HK-2 (cell line): ENCODE measurements around the gene C16orf78.
A peak's percentile ranks its signal among the peaks of the same experiment; 100 is the strongest.
"Not testable (repeated sequence)": the region's sequence is repeated elsewhere in the genome, so short reads cannot be mapped to it uniquely, and the experiment has no call there.

Source experiments
- DNase-seq: peaks from one replicate; pipeline ENCODE4 v3.0.0-alpha.2; 2018; ENCODE audit not compliant: unreplicated experiment

Gene C16orf78

DNA sequence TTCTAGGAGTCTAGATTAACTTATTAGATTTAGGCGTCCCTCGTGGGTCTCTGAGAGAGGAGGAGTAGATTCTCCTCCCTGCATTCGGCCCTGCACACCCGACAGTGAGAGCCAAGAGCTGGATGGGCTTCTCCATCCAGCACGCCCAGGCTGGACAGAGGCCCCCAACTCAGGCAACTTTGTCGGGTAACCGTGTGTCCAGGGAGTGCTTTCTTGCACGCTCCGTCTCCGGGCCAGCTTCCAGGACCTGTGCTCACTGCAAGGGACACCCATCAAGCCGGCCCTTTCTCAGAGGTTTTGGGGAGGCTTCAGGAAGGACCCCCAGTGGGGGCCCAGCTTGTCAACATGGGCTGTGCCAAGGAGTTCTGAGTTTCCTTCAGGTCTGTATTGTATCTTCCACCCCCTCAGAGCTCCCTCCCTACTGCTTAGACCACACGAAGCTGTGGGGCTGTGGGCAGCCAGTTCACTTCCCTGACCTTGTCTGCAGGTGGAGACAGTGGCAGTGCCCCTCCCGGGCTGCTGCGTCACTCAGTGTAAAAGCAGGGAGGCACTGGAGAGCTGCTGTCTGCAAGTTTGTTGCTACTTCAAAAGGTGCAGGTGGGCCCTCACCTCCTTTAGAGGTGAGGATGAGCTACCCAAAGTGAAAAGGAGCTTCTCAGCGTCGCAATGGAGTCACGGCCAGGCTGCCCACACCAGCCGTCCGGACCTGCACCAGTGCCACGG is 24.0 kb upstream of the C16orf78 start:
- no peak for DNase-seq

GRCh38 chr16:49350265-49351095 is 23.1 kb upstream of the C16orf78 start:
- DNase-seq, result peak; percentile 69

- DNase-seq, result no peak
These were observed 22.5 kb upstream of the C16orf78 start for GRCh38 chr16:49351096-49351487.

DNA sequence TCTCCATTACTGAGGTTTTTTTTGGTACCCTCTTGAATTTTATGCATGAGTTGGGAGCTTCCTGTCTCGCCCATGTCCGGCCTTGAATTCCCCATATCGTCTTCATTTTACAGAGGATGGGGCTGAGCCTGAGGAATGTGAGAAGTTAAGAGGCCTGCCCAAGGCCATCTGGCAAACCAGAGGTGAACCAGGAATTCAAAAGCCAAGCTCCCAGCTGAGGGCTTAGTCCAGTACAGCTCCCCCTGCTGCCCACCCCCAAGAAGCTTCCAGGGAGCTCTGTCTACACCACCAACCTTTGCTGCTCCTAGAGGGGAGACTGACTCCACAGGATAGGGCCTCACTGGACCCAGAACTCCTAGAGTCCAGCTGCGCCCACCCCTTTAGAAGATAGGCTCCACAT is 20.7 kb upstream of the C16orf78 start:
- no peak for DNase-seq

GRCh38 chr16:49353680-49354079 is 19.9 kb upstream of the C16orf78 start:
- DNase-seq, result no peak

DNA sequence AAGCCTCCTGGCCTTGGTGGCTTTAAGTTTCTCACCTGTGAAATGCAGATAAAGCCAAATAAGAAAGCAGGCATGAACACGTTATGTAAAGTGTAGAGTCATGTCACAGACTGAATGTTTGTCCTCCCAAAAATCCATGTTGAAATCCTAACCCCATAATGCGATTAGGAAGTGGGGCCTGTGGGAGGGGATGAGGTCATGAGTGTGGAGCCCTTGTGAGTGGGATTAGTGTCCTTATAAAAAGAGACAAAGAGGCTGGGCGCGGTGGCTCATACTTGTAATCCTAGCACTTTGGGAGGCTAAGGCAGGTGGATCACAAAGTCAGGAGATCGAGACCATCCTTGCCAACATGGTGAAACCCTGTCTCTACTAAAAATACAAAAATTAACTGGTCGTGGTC is 19.5 kb upstream of the C16orf78 start:
- DNase-seq, result no peak

GRCh38 chr16:49354991-49355390 is 18.6 kb upstream of the C16orf78 start:
- DNase-seq, result no peak

- DNase-seq, result no peak
These were observed 17.5 kb upstream of the C16orf78 start for GRCh38 chr16:49355933-49356665.

DNA sequence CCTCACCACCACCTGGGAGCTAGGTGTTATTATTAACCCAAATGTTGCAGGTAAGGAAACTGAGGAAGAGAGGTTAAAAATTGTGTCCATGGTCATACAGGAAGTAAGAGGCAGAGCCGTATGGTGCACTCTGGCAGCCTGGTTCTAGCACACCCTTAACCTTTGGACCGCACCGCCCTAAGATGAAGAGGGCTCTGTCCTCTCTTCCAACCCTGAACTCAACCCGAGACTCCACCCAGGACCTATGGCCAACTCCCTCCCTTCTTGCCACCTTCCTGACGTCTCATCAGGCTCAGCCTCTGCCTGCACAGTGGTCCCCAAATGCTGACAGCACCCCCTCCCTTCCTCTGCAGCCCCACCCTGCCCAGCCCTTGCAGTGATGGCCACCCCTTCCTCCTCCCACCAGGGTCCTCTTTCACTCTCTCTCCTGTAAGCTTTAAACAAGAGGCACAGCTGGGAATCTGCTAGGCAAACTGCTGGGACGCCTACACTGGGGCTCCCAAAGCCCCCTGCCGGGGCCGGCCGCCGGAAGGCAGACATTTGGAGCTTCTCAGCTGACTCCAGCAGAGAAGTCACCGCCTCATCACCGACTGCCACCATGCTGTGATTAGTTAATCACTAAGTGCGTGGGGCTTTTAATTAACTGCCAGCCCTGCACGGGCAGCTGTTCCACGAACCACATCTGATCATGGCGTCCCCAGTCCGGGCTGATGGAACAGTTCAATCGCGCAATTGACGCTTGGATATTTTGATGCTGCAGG is 16.7 kb upstream of the C16orf78 start:
- no peak for DNase-seq

DNA sequence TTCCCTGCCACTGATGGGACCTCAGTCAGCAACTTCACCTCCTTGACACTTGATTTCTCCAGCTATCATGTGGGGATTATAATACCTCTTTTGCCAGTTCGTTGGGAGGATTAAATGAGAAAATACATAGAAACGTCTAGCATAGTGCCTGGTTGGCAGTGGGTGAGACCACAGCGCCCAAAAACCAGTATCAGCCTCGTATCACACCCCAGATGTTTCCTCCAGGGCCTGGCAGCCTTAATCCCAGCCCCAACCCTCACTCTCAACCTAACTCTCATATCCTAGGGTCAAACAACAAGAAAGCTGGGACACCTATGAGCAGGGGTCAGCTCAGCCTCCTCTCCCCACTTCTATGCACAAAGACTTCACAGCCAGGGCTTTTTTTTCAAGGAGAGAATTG is 14.0 kb upstream of the C16orf78 start:
- no peak for DNase-seq

DNA sequence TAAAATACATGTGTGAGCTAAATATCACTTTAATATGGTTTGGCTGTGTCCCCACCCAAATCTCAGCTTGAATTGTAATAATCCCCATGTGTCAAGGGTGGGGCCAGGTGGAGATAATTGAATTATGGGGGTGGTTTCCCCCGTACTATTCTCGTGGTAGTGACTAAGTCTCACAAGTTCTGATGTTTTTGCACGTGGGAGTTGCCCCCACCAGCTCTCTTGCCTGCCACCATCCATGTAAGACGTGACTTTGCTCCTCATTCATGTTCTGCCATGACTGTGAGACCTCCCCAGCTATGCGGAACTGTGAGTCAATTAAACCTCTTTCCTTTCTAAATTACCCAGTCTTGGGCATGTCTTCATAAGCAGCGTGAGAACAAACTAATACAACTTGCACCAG is 11.9 kb upstream of the C16orf78 start:
- not testable (repeated sequence) for DNase-seq

DNA sequence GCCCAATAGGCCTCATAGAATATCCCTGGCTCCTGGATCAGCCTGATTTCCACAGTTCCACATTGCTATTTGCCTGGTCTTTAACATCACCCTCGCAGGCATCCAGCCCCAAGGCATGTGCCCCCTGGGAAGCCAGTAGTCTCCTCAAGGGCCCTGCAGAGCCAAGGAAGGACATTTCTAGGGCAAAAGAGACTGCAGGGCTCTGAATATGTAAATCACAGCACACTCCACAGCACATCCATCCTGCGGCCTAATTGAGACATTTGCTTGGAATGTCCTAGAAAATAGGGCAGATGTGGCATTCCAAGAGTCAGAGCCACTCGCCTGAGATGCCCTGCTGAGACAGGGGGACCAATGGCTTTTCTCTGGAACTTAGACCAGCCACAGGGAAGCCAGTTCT is 11.4 kb upstream of the C16orf78 start:
- no peak for DNase-seq

DNA sequence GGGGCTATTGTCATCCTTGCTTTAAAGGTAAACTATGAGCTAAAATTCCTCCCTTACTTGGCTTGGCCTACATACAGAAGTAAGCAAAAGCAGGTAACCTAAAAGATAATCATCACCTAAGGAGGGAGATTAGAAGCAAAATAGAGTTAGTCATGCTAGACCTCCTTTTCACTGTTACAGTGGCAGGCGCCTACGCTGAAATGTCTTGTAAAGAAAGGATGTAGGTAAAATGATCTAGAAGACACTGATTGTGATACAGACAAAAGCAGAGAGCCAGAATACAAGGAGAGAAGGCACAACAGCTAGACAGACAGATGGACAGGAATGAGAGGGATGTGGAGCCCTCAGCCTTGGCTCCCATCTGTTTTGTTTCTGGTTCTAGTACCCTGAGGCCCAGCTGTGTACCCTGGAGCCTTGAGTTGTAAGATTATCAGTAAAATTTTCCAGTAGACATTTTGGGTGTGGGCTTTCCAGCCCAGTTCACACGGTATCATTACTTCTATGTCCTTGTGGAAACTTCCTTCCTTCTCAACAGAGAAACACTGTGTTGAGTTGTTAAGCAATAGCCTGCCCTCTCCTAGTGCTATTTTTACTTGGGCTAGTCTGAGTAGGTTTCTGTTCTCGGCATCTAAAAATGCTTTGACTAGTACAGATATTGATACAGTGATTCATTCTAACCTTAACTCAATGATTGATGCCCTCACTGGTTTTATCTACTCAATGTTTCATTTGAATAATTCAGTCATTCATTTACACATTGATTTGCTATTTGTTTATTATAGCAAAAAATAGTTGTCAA is 7.7 kb upstream of the C16orf78 start:
- DNase-seq, result no peak

- no peak for DNase-seq
These were observed 6.9 kb upstream of the C16orf78 start for GRCh38 chr16:49366669-49367068.

DNA sequence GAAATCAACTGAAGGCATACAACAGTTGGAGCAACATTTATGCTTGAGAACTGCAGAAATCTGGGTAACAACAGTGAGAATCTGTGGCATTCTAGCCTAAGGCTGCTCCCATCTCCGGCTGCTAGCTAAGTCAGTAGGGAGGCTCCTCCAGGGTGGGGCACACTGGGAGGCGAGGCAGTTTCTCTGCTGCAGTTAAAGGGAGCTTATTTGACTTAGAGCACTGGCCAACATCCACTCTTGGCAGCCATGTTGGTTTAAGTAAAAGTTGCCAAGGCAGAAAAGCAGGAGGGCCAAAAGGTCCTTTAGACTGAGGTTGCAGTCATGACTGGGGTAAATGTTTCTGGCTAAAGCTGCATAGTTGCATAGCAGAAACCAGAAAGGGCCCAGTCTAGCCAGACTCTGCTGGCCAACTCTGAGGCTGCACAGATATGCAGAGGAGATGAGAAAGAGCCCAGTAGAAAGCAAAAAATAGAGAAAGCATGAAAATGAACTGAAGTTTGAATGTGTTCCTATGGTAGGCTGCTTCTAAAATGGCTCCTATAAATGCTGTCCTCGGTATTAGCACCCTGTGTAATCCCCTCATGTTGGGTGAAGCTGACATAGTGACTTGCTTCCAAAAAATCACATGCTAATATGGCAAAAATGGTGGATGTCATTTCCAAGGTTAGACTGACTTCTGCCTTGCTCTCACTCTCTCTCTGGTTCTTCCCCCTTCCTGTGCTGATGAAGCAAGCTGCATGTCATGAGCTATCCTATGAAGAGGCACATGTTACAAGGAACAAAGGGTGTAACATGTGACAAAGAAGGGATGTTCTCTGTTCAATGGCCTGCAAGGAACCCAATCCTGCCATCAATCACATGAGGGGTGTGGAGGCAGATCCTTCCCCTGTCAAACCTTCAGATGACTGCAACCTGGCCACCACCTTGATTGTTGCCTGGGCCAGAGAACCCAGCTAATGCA is 3.7 kb upstream of the C16orf78 start:
- DNase-seq, result no peak

DNA sequence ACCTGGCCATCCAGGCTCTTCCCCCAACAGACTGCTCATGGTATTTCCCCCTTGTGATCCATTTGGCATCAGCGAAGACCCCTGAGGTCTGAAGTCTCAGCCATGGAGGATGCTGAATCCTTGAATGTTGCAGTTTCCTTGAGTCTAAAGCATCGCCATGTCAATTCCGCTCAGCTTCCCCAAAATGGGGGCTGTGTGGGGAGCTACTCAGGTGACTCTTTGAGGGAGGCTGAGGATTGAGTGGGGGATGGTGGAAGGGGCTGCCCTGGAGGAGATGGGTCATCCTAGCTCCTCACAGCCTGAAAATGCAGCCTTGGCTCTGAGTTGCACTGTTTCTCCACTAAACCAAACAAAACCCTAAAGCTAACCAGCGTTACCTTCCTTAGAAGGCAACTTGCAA is 2.6 kb downstream of the C16orf78 start:
- DNase-seq, result no peak

DNA sequence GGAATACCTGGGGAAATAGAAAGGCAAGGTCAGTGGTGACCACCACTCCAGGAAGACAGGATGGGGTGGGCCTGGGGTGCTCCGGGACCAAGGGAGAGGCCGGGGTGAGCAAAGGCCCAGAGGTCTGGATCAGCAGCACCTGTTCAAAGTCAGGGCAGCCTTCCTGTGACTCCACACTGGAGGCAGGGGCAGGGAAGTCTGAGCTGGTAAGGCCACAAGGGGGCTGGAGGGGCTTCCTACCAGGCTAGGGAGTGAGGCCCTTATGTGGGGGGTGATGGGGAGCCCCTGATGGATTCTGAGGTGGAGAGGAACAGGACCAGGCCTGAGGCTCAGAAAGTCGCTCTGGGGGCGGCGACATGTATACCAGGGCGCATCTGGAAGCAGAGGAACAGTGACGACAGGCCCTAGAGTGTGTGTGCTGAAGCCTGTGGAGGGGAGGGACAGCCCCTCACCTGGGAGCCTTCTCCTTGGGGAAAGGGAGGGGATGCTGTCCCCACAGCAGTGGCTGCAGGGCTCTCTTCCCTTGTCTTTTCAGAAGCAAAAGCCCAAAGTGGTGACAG is 3.7 kb downstream of the C16orf78 start:
- no peak for DNase-seq

DNA sequence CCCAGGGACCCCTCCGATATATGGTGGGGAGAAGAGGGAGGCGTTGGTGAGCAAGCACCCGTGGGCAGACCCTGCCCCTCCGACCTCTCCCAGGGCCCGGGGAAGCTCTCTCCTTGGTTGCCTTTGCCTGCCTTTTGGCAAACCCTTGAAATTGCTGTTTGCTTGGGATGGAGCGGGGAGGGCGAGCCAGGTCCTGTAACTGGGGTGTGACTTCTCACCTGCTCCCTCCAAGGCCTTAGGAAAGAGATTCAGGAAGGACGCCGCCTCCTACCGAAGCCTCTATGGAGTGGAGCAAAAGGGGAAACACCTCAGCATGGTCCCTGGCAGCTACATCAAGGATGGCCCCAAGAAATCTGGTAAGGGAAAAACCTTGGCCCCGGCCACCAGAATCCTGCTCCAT is 4.6 kb downstream of the C16orf78 start:
- no peak for DNase-seq

- DNase-seq, result no peak
These were observed 5.2 kb downstream of the C16orf78 start for GRCh38 chr16:49378816-49379215.

- DNase-seq, result no peak
These were observed 9.3 kb downstream of the C16orf78 start for GRCh38 chr16:49382916-49383315.
